Measurements from ENCODE around the gene C3. TPM values are rescaled to one million over a fixed set of nuclear protein-coding genes. Genes with fewer than 3 reads are reported as not detected.

Gene C3
- total and polyA plus RNA-seq, 2 of the 13 experiments (the other 11 are each of a cell fraction or from before 2014, with no cell fraction given) = 1,455 to 6,272 TPM

DNA sequence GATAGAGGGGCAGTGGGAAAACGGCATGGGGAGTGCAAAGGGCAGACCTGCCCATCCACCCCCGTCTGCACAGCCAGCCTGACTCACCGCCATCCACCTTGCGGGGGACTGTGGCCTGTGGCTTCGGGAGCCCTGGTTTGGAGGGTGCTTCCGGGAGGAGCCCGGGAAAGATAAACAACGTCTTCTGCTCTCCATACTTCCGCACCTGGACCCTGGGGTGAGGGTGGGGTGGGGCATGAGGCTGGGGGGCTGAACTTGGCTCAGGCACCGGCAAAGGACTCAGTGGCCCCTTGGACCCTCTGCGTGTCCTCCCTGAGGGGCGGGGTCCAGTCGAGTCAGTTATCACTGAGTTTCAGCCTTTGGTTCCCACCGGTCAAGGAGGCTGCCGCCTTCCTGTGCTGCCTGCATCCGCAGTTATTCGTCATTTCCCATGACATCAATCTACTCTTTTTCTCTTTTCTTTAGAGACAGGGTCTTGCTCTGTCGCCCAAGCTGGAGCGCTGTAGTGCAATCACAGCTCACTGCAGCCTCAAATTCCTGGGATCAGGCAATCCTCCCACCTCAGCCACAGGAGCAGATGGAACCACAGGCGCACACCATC, 13.7 kb upstream of the C3 start (continued):
- no peak for TF ChIP-seq GPN1 (CRISPR knock-in tag; IDR thresholded peaks at IDR 0.05; ENCODE audit: borderline replicate concordance)
- TF ChIP-seq, protein P1, sequence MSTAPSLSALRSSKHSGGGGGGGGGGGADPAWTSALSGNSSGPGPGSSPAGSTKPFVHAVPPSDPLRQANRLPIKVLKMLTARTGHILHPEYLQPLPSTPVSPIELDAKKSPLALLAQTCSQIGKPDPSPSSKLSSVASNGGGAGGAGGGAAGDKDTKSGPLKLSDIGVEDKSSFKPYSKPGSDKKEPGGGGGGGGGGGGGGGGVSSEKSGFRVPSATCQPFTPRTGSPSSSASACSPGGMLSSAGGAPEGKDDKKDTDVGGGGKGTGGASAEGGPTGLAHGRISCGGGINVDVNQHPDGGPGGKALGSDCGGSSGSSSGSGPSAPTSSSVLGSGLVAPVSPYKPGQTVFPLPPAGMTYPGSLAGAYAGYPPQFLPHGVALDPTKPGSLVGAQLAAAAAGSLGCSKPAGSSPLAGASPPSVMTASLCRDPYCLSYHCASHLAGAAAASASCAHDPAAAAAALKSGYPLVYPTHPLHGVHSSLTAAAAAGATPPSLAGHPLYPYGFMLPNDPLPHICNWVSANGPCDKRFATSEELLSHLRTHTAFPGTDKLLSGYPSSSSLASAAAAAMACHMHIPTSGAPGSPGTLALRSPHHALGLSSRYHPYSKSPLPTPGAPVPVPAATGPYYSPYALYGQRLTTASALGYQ (CRISPR knock-in tag; IDR thresholded peaks at IDR 0.05) = no peak
- no peak for TF ChIP-seq CBX1 (IDR thresholded peaks at IDR 0.05; ENCODE audit: low read depth)
- no peak for TF ChIP-seq TBX3 (IDR thresholded peaks at IDR 0.05; ENCODE audit: borderline replicate concordance)
- TF ChIP-seq SPEN (CRISPR knock-in tag; IDR thresholded peaks at IDR 0.05; ENCODE audit: low read depth) = no peak; the same call in 1 of the 2 replicates
- TF ChIP-seq ZNF143 (CRISPR knock-in tag; IDR thresholded peaks at IDR 0.05) = no peak
- TF ChIP-seq, protein P2, sequence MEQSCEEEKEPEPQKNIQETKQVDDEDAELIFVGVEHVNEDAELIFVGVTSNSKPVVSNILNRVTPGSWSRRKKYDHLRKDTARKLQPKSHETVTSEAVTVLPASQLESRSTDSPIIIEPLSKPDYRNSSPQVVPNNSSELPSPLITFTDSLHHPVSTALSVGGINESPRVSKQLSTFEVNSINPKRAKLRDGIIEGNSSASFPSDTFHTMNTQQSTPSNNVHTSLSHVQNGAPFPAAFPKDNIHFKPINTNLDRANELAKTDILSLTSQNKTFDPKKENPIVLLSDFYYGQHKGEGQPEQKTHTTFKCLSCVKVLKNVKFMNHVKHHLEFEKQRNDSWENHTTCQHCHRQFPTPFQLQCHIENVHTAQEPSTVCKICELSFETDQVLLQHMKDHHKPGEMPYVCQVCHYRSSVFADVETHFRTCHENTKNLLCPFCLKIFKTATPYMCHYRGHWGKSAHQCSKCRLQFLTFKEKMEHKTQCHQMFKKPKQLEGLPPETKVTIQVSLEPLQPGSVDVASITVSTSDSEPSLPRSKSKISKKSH (CRISPR knock-in tag; IDR thresholded peaks at IDR 0.05; ENCODE audit: borderline replicate concordance) = no peak
- no peak for TF ChIP-seq ZNF235 (CRISPR knock-in tag; IDR thresholded peaks at IDR 0.05; ENCODE audit: borderline replicate concordance)
- no peak for TF ChIP-seq ZNF12 (CRISPR knock-in tag; IDR thresholded peaks at IDR 0.05)
- TF ChIP-seq MEIS1 (CRISPR knock-in tag; IDR thresholded peaks at IDR 0.05; ENCODE audit: borderline replicate concordance) = no peak
- TF ChIP-seq TCF7 (IDR thresholded peaks at IDR 0.05; ENCODE audit: low read depth) = no peak
- TF ChIP-seq CHCHD3 (CRISPR knock-in tag; IDR thresholded peaks at IDR 0.05) = no peak
- TF ChIP-seq ZNF597 (CRISPR knock-in tag; IDR thresholded peaks at IDR 0.05) = no peak
- TF ChIP-seq MAFK (conservative IDR thresholded peaks at IDR 0.05 in 1 of 2, IDR thresholded peaks at IDR 0.05 in 1 of 2; ENCODE audit: low read length in 2 of 2) = no peak
- TF ChIP-seq CBX5 (CRISPR knock-in tag; IDR thresholded peaks at IDR 0.05; ENCODE audit: borderline replicate concordance) = 0 out of 2 replicates have a peak, but pooled peaks have one; percentile 24
- TF ChIP-seq, protein P3, sequence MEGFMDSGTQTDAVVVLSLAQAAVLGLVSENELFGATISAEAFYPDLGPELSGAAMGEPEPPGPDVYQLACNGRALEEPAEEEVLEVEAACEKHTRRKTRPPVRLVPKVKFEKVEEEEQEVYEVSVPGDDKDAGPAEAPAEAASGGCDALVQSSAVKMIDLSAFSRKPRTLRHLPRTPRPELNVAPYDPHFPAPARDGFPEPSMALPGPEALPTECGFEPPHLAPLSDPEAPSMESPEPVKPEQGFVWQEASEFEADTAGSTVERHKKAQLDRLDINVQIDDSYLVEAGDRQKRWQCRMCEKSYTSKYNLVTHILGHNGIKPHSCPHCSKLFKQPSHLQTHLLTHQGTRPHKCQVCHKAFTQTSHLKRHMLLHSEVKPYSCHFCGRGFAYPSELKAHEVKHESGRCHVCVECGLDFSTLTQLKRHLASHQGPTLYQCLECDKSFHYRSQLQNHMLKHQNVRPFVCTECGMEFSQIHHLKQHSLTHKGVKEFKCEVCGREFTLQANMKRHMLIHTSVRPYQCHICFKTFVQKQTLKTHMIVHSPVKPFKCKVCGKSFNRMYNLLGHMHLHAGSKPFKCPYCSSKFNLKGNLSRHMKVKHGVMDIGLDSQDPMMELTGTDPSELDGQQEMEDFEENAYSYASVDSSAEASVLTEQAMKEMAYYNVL (CRISPR knock-in tag; IDR thresholded peaks at IDR 0.05; ENCODE audit: borderline replicate concordance) = peak; percentile 84; the same call in 1 of the 2 replicates
- TF ChIP-seq TGIF2 (CRISPR knock-in tag; IDR thresholded peaks at IDR 0.05) = no peak
- no peak for TF ChIP-seq ZNF562 (CRISPR knock-in tag; IDR thresholded peaks at IDR 0.05; ENCODE audit: borderline replicate concordance)
- no peak for TF ChIP-seq ZNF720 (CRISPR knock-in tag; IDR thresholded peaks at IDR 0.05)
- TF ChIP-seq SCMH1 (CRISPR knock-in tag; IDR thresholded peaks at IDR 0.05; ENCODE audit: borderline replicate concordance) = no peak
- no peak; the same call in 1 of the 2 replicates for TF ChIP-seq NFKB2 (CRISPR knock-in tag; IDR thresholded peaks at IDR 0.05; ENCODE audit: borderline replicate concordance)
- 0 out of 2 replicates have a peak, but pooled peaks have one; percentile 10 for TF ChIP-seq PPARG (CRISPR knock-in tag; conservative IDR thresholded peaks at IDR 0.05)
- TF ChIP-seq ZMYM3 (CRISPR knock-in tag; IDR thresholded peaks at IDR 0.05) = no peak; the same call in 1 of the 2 replicates
- TF ChIP-seq ZNF749 (CRISPR knock-in tag; IDR thresholded peaks at IDR 0.05; ENCODE audit: borderline replicate concordance) = no peak
- no peak for TF ChIP-seq ARNT (IDR thresholded peaks at IDR 0.05)
- TF ChIP-seq MXD4 (CRISPR knock-in tag; IDR thresholded peaks at IDR 0.05) = no peak
